Measurements from ENCODE around the gene CFAP77. TPM values are rescaled to one million over a fixed set of nuclear protein-coding genes. Genes with fewer than 3 reads are reported as not detected.

The CFAP77 gene
- total and polyA plus RNA-seq, 10 of the 15 experiments (the other 5 are each of a cell fraction or from before 2014, with no cell fraction given), result 0.33 TPM; not detected in 9

DNA sequence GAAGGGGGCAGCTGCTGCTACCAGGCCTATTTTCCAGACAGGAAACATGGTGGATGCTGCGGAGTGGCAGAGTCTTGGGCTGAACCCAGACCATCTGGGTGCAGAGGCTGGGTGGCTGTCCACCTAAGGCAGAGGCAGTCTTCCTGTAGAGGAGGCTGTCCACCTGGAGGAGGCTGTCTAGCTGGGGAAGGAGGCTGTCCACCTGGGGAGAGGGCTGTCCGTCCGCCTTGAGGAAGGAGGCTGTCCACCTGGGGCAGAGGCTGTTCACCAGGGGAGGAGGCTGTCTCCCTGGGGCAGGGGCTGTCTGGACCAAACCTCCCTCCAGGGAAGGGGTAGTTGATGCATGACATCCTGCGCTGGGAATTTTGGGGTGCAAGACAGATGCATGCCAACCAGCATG is 133.2 kb downstream of the CFAP77 start (continued):
- TF ChIP-seq ZBTB33 (IDR thresholded peaks at IDR 0.05), result no peak
- no peak for TF ChIP-seq EED (IDR thresholded peaks at IDR 0.05; ENCODE audit: low read depth)
- no peak for TF ChIP-seq SREBF1 (IDR thresholded peaks at IDR 0.05; ENCODE audit: low read length)

GRCh38 chr9:132543960-132544359 is 133.9 kb downstream of the CFAP77 start:
- SMC1A ChIA-PET (ENCODE audit: uncharacterized antibody, unreplicated experiment), result no interaction called here
- TF ChIP-seq POLR2AphosphoS2 (IDR thresholded peaks at IDR 0.05; ENCODE audit: low read depth, low read length) (no peak), RAD21 (IDR thresholded peaks at IDR 0.05; ENCODE audit: insufficient read depth, low read depth, low read length) (no peak), PAX5 (IDR thresholded peaks at IDR 0.05; ENCODE audit: borderline replicate concordance, low read depth, low read length) (no peak), STAT1 (conservative IDR thresholded peaks at IDR 0.05) (no peak), IRF3 (IDR thresholded peaks at IDR 0.05) (no peak), PAX8 (IDR thresholded peaks at IDR 0.05) (no peak), NFXL1 (IDR thresholded peaks at IDR 0.05; ENCODE audit: borderline replicate concordance) (no peak), BCL11A (IDR thresholded peaks at IDR 0.05; ENCODE audit: low read depth, low read length) (no peak), ETV6 (conservative IDR thresholded peaks at IDR 0.05 in 1 of 2, IDR thresholded peaks at IDR 0.05 in 1 of 2; ENCODE audit: borderline replicate concordance in 1 of 2, low read depth in 1 of 2) (no peak), WRNIP1 (IDR thresholded peaks at IDR 0.05; ENCODE audit: borderline replicate concordance, low read depth, low read length) (no peak), GABPA (IDR thresholded peaks at IDR 0.05; ENCODE audit: low read depth) (no peak)
- TF ChIP-seq, protein P1, sequence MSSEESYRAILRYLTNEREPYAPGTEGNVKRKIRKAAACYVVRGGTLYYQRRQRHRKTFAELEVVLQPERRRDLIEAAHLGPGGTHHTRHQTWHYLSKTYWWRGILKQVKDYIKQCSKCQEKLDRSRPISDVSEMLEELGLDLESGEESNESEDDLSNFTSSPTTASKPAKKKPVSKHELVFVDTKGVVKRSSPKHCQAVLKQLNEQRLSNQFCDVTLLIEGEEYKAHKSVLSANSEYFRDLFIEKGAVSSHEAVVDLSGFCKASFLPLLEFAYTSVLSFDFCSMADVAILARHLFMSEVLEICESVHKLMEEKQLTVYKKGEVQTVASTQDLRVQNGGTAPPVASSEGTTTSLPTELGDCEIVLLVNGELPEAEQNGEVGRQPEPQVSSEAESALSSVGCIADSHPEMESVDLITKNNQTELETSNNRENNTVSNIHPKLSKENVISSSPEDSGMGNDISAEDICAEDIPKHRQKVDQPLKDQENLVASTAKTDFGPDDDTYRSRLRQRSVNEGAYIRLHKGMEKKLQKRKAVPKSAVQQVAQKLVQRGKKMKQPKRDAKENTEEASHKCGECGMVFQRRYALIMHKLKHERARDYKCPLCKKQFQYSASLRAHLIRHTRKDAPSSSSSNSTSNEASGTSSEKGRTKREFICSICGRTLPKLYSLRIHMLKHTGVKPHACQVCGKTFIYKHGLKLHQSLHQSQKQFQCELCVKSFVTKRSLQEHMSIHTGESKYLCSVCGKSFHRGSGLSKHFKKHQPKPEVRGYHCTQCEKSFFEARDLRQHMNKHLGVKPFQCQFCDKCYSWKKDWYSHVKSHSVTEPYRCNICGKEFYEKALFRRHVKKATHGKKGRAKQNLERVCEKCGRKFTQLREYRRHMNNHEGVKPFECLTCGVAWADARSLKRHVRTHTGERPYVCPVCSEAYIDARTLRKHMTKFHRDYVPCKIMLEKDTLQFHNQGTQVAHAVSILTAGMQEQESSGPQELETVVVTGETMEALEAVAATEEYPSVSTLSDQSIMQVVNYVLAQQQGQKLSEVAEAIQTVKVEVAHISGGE (CRISPR knock-in tag; IDR thresholded peaks at IDR 0.05), result no peak

More at GRCh38 chr9:132543960-132544359, 133.9 kb downstream of the CFAP77 start:
- no peaks in the 10 kb centered on the region for H3K9me3 ChIP-seq (replicated peaks; ENCODE audit: control insufficient read depth, insufficient read depth, low read length)
- H3K36me3 ChIP-seq (ENCODE audit: control insufficient read depth in 2 of 2, insufficient read depth in 2 of 2, low read length in 1 of 2), result no peaks in the 10 kb centered on the region
- H2AFZ ChIP-seq (ENCODE audit: control insufficient read depth, low read depth, low read length), result no peak overlapping the region
- in situ Hi-C loops (cut with MboI), result no loop called here
- ChIA-PET POLR2A (no interaction called here), RAD21 (ENCODE audit: unreplicated experiment) (no interaction called here), CTCF (interaction anchor here (0.6 kb wide), 1 partner anchor 498 kb away, joined by 3 read pairs; no protein-coding TSS in a partner anchor)
- no peak overlapping the region for H3K9ac ChIP-seq (ENCODE audit: control insufficient read depth, insufficient read depth, low read length)
- no peak for FAIRE-seq
- H3K27ac ChIP-seq (ENCODE audit: control insufficient read depth, insufficient read depth), result no peak overlapping the region
- 57% methylated on average over 21 of the region's 21 CpGs for WGBS (ENCODE audit: insufficient coverage, insufficient replicate concordance, low lambda C conversion rate, missing lambda C conversion rate)
- intact Hi-C loops (cut with micrococcal nuclease; ENCODE audit: unreplicated experiment), result no loop called here
- ATAC-seq, result no peak
- no peak overlapping the region for H3K4me3 ChIP-seq
- no peaks in the 10 kb centered on the region for H3K4me1 ChIP-seq (ENCODE audit: control insufficient read depth, insufficient read depth, low read length)
- H3K27me3 ChIP-seq (replicated peaks in 1 of 2; ENCODE audit: control insufficient read depth in 2 of 2, insufficient read depth in 2 of 2, low read length in 1 of 2), result peaks cover 0 to 3% of the 10 kb centered on the region in 2 experiments
- H3K4me2 ChIP-seq (ENCODE audit: control insufficient read depth, insufficient read depth), result no peak overlapping the region
- BruUV-seq (replicated peaks), result no TSS peak
- H4K20me1 ChIP-seq (ENCODE audit: control insufficient read depth, insufficient read depth), result no peaks in the 10 kb centered on the region
- DNase-seq (ENCODE audit: low read depth, low spot score), result no peak
- H3K79me2 ChIP-seq (ENCODE audit: control insufficient read depth, insufficient read depth, low read length), result no peaks in the 10 kb centered on the region
